GM12891 (cell line): ENCODE measurements around the gene ADGRL3.

Experiments
- PAX5 ChIP-seq: IDR thresholded peaks from 2 replicates; pipeline ENCODE4 v1.6.1; 2011; ENCODE audit warnings: low read length, moderate library complexity, mild to moderate bottlenecking; ENCODE audit not compliant: insufficient read depth, severe bottlenecking
- POLR2A ChIP-seq: IDR thresholded peaks from 2 replicates; pipeline ENCODE4 v1.6.1; 2011; ENCODE audit warnings: low read depth, low read length, control low read depth
- POLR2AphosphoS5 ChIP-seq: IDR thresholded peaks from 2 replicates; pipeline ENCODE4 v1.6.1; 2011; ENCODE audit warnings: low read depth, low read length, control low read depth
- POU2F2 ChIP-seq: IDR thresholded peaks from 2 replicates; pipeline ENCODE4 v1.6.1; 2011; ENCODE audit warnings: low read depth, mild to moderate bottlenecking, control low read depth, low read length, moderate library complexity
- SPI1 ChIP-seq: IDR thresholded peaks from 2 replicates; pipeline ENCODE4 v1.6.1; 2011; ENCODE audit warnings: low read depth, low read length, control low read depth
- TAF1 ChIP-seq: IDR thresholded peaks from 2 replicates; pipeline ENCODE4 v1.6.1; 2011; ENCODE audit warnings: low read depth, low read length, control low read depth

- TF ChIP-seq POLR2AphosphoS5 = no peak
- no peak for TF ChIP-seq POLR2A
- no peak for TF ChIP-seq PAX5
- no peak for TF ChIP-seq TAF1
- no peak for TF ChIP-seq POU2F2
- TF ChIP-seq SPI1 = no peak
Observed at GRCh38 chr4:61553557-61554125, 353.5 kb downstream of the ADGRL3 start.
